Keratinocyte (primary cell): ENCODE data around the gene APOE. TPM values are rescaled to one million over a fixed set of nuclear protein-coding genes. Genes with fewer than 3 reads are reported as not detected.

Experiments
- DNase-seq: peaks from one replicate; pipeline ENCODE4 v3.0.0-alpha.2; 2011; ENCODE audit warnings: low read depth, missing footprints, low spot score
- FAIRE-seq: peaks from 2 replicates; lab custom pipeline; 2011; peaks lifted over from hg19 to GRCh38; lab: Jason Lieb, UNC
- H2AFZ ChIP-seq: 2 replicates; pipeline ENCODE4 v1.6.0; 2012; ENCODE audit warnings: low read length, control low read depth, inconsistent platforms; ENCODE audit not compliant: control insufficient read depth
- H3K27ac ChIP-seq: 2 replicates; pipeline ENCODE4 v1.5.1; 2011; ENCODE audit warnings: low read length; ENCODE audit not compliant: control insufficient read depth, insufficient read depth
- H3K27me3 ChIP-seq: 3 replicates; pipeline ENCODE4 v1.6.0; 2011; ENCODE audit warnings: low read length; ENCODE audit not compliant: control insufficient read depth, insufficient read depth; ENCODE audit errors: extremely low read depth
- H3K36me3 ChIP-seq, 2 experiments: 2 replicates in 1 of 2; 3 replicates in 1 of 2; pipeline ENCODE4 v1.5.1; 2011; ENCODE audit warnings: low read length in 2 of 2, mild to moderate bottlenecking in 1 of 2; ENCODE audit not compliant: control insufficient read depth in 2 of 2, insufficient read depth in 2 of 2; ENCODE audit errors: extremely low read depth in 1 of 2
- H3K4me1 ChIP-seq: 3 replicates; pipeline ENCODE4 v1.5.1; 2011; ENCODE audit warnings: low read length; ENCODE audit not compliant: control insufficient read depth, insufficient read depth; ENCODE audit errors: extremely low read depth
- H3K4me2 ChIP-seq: 3 replicates; pipeline ENCODE4 v1.6.0; 2011; ENCODE audit warnings: low read depth, low read length; ENCODE audit not compliant: control insufficient read depth, insufficient read depth; ENCODE audit errors: extremely low read depth
- H3K4me3 ChIP-seq, 3 experiments: fragments of 200-600 bp in 1 of 3; sonication (generic) in 1 of 3; 2 replicates in 2 of 3; 3 replicates in 1 of 3; pipeline ENCODE4 v1.5.1; 2011 to 2016; ENCODE audit warnings: low read length in 3 of 3, mild to moderate bottlenecking in 3 of 3, control low read depth in 2 of 3, inconsistent platforms in 1 of 3, low read depth in 1 of 3, mixed read lengths in 1 of 3, mixed run types in 1 of 3, moderate library complexity in 1 of 3; ENCODE audit not compliant: control insufficient read depth in 2 of 3, insufficient read depth in 2 of 3; ENCODE audit errors: extremely low read depth in 1 of 3
- H3K79me2 ChIP-seq: 2 replicates; pipeline ENCODE4 v1.6.0; 2012; ENCODE audit warnings: low read length; ENCODE audit not compliant: control insufficient read depth, insufficient read depth
- H3K9ac ChIP-seq: 3 replicates; pipeline ENCODE4 v1.6.0; 2011; ENCODE audit warnings: low read length; ENCODE audit not compliant: control insufficient read depth, insufficient read depth; ENCODE audit errors: extremely low read depth
- H3K9me1 ChIP-seq: 3 replicates; pipeline ENCODE4 v1.6.0; 2011; ENCODE audit warnings: low read length; ENCODE audit not compliant: control insufficient read depth, insufficient read depth; ENCODE audit errors: extremely low read depth
- H3K9me3 ChIP-seq: 2 replicates; pipeline ENCODE4 v1.5.1; 2012; ENCODE audit warnings: low read depth, low read length; ENCODE audit not compliant: control insufficient read depth
- H4K20me1 ChIP-seq: 3 replicates; pipeline ENCODE4 v1.6.0; 2011; ENCODE audit warnings: low read length; ENCODE audit not compliant: control insufficient read depth, insufficient read depth; ENCODE audit errors: extremely low read depth
- CTCF ChIP-seq, 3 experiments: IDR thresholded peaks in 1 of 3; conservative IDR thresholded peaks in 1 of 3; optimal IDR thresholded peaks in 1 of 3; 2 replicates in 2 of 3; 3 replicates in 1 of 3; pipeline versions ENCODE3 to v1.5.1; 2011; ENCODE audit warnings: low read length in 3 of 3, mild to moderate bottlenecking in 3 of 3, moderate library complexity in 2 of 3, control low read depth in 1 of 3, inconsistent platforms in 1 of 3; ENCODE audit not compliant: insufficient read depth in 2 of 3; ENCODE audit errors: extremely low read depth in 1 of 3
- EZH2 ChIP-seq: IDR thresholded peaks from one replicate; pipeline ENCODE4 v1.6.1; 2012; ENCODE audit warnings: inconsistent platforms, mild to moderate bottlenecking, low read length, moderate library complexity
- dilution Hi-C: fragments of 300-500 bp; cut with MboI; formaldehyde crosslinking; loops from one replicate; pipeline ENCODE4 v1.7.0; 2020; ENCODE audit warnings: low sequenced_read_pairs; ENCODE audit not compliant: extremely low pct_ligation_motif_present
- polyA plus RNA-seq, 5 experiments: library from polyadenylated mRNA; depleted of rRNA in 3 of 5; stranded (reverse) in 3 of 5; stranded (forward) in 1 of 5; unstranded in 1 of 5; fragments of >200 nt; gene quantifications; 1 replicate in 1 of 5; 2 replicates in 3 of 5; 3 replicates in 1 of 5; pipeline versions ENCODE4 v1.2.1 to v1.2.3, GENCODE V29; 2011 to 2012; ENCODE audit warnings: missing spikeins in 2 of 5, low read depth in 1 of 5, low replicate concordance in 1 of 5

APOE gene
- polyA plus RNA-seq, 1 donor (not counting 4 experiments of a cell fraction or from before 2014, with no cell fraction given), result 30.2 TPM

- H3K4me2 ChIP-seq, result no peak overlapping the region
- H3K9me3 ChIP-seq, result no peaks in the 10 kb centered on the region
- dilution Hi-C loops, result no loop called here
- H3K9me1 ChIP-seq, result no peaks in the 10 kb centered on the region
- H3K27me3 ChIP-seq, result no peaks in the 10 kb centered on the region
- H3K9ac ChIP-seq, result no peak overlapping the region
- peaks cover 2% of the 10 kb centered on the region for H3K79me2 ChIP-seq
- DNase-seq, result no peak
- no peak overlapping the region for H2AFZ ChIP-seq
- peaks cover 0 to 3% of the 10 kb centered on the region in 2 experiments for H3K36me3 ChIP-seq
- no peaks in the 10 kb centered on the region for H4K20me1 ChIP-seq
- no peak for TF ChIP-seq CTCF (optimal IDR thresholded peaks at IDR 0.05 in 1 of 3, IDR thresholded peaks at IDR 0.05 in 1 of 3, conservative IDR thresholded peaks at IDR 0.05 in 1 of 3; ENCODE audit: extremely low read depth in 1 of 3, insufficient read depth in 2 of 3, low read length in 3 of 3)
- no peak for TF ChIP-seq EZH2
- no peak for FAIRE-seq
- H3K4me1 ChIP-seq, result peaks cover 2% of the 10 kb centered on the region
- no peak overlapping the region for H3K27ac ChIP-seq
- H3K4me3 ChIP-seq, result no peak overlapping the region
Observed at GRCh38 chr19:44948763-44949374, 43.3 kb downstream of the APOE start.

- H4K20me1 ChIP-seq, result no peaks in the 10 kb centered on the region
- DNase-seq, result no peak
- no peak overlapping the region for H2AFZ ChIP-seq
- H3K9me3 ChIP-seq, result no peaks in the 10 kb centered on the region
- no peak overlapping the region for H3K4me2 ChIP-seq
- TF ChIP-seq EZH2, result no peak
- no peak for TF ChIP-seq CTCF (optimal IDR thresholded peaks at IDR 0.05 in 1 of 3, IDR thresholded peaks at IDR 0.05 in 1 of 3, conservative IDR thresholded peaks at IDR 0.05 in 1 of 3; ENCODE audit: extremely low read depth in 1 of 3, insufficient read depth in 2 of 3, low read length in 3 of 3)
- H3K27me3 ChIP-seq, result no peaks in the 10 kb centered on the region
- peaks cover 9% of the 10 kb centered on the region for H3K4me1 ChIP-seq
- no peak overlapping the region for H3K4me3 ChIP-seq
- H3K36me3 ChIP-seq, result peaks cover 0 to 3% of the 10 kb centered on the region in 2 experiments
- H3K9me1 ChIP-seq, result no peaks in the 10 kb centered on the region
- H3K9ac ChIP-seq, result no peak overlapping the region
- peaks cover 3% of the 10 kb centered on the region for H3K79me2 ChIP-seq
- H3K27ac ChIP-seq, result no peak overlapping the region
- no peak for FAIRE-seq
- dilution Hi-C loops, result no loop called here
Observed at GRCh38 chr19:44949550-44949949, 44.0 kb downstream of the APOE start.
